HG02798 (cell line): ENCODE measurements around the gene TMPRSS11D.

Experiments
- ATAC-seq: cut with Tn5 transposase; IDR thresholded peaks from one replicate; pipeline ENCODE4 v1.9.1; 2021; ENCODE audit warnings: mild to moderate bottlenecking; ENCODE audit not compliant: unreplicated experiment, poor library complexity

The TMPRSS11D gene

GRCh38 chr4:67883902-67884301 is at the start of gene TMPRSS11D:
TMPRSS11D (minus strand) TSS chr4:67884002; CDS start chr4:67883933, 69 bp downstream.
- ATAC-seq: no peak

GRCh38 chr4:67933038-67933437 is 49.2 kb upstream of the TMPRSS11D start:
- ATAC-seq: no peak

- no peak for ATAC-seq
Observed at GRCh38 chr4:67931256-67931655, 47.5 kb upstream of the TMPRSS11D start.

GRCh38 chr4:67929426-67929825 is 45.6 kb upstream of the TMPRSS11D start:
- no peak for ATAC-seq

- no peak for ATAC-seq
Observed at GRCh38 chr4:67928546-67928945, 44.7 kb upstream of the TMPRSS11D start.

GRCh38 chr4:67927251-67927650 is 43.4 kb upstream of the TMPRSS11D start:
- ATAC-seq: no peak

GRCh38 chr4:67926485-67926884 is 42.7 kb upstream of the TMPRSS11D start:
- ATAC-seq: no peak

GRCh38 chr4:67922697-67923096 is 38.9 kb upstream of the TMPRSS11D start:
- ATAC-seq: no peak

- no peak for ATAC-seq
Observed at GRCh38 chr4:67918428-67918827, 34.6 kb upstream of the TMPRSS11D start.

- no peak for ATAC-seq
Observed at GRCh38 chr4:67915400-67915966, 31.7 kb upstream of the TMPRSS11D start.

- ATAC-seq: no peak
Observed at GRCh38 chr4:67912080-67912479, 28.3 kb upstream of the TMPRSS11D start.

- ATAC-seq: no peak
Observed at GRCh38 chr4:67911638-67912037, 27.8 kb upstream of the TMPRSS11D start.

GRCh38 chr4:67911141-67911540 is 27.3 kb upstream of the TMPRSS11D start:
- no peak for ATAC-seq

GRCh38 chr4:67910585-67910905 is 26.7 kb upstream of the TMPRSS11D start:
- peak; percentile 9 for ATAC-seq

GRCh38 chr4:67909905-67910584 is 26.2 kb upstream of the TMPRSS11D start:
- ATAC-seq: peak; percentile 50

- no peak for ATAC-seq
Observed at GRCh38 chr4:67907650-67908049, 23.8 kb upstream of the TMPRSS11D start.

- ATAC-seq: no peak
Observed at GRCh38 chr4:67899096-67899495, 15.3 kb upstream of the TMPRSS11D start.

GRCh38 chr4:67897686-67898085 is 13.9 kb upstream of the TMPRSS11D start:
- no peak for ATAC-seq

- ATAC-seq: no peak
Observed at GRCh38 chr4:67896421-67897065, 12.7 kb upstream of the TMPRSS11D start.

- no peak for ATAC-seq
Observed at GRCh38 chr4:67894659-67895058, 10.9 kb upstream of the TMPRSS11D start.

GRCh38 chr4:67892905-67893304 is 9.1 kb upstream of the TMPRSS11D start:
- ATAC-seq: no peak

GRCh38 chr4:67892253-67892652 is 8.5 kb upstream of the TMPRSS11D start:
- no peak for ATAC-seq
